Mesothelial cell of epicardium (in vitro differentiated cells): ENCODE measurements around the gene SH2D1B. TPM values are rescaled to one million over a fixed set of nuclear protein-coding genes. Genes with fewer than 3 reads are reported as not detected.

Source experiments
- DNase-seq, 2 experiments: peaks; one replicate each; pipeline ENCODE4 v3.0.0; 2021; ENCODE audit warnings: low spot score in 2 of 2; ENCODE audit not compliant: unreplicated experiment in 2 of 2
- H3K27ac Mint-ChIP-seq: 2 replicates; pipeline ENCODE4 v1.8.0; 2021; ENCODE audit warnings: mixed read lengths
- H3K27me3 Mint-ChIP-seq: 2 replicates; pipeline ENCODE4 v1.8.0; 2021; ENCODE audit warnings: low read depth, mixed read lengths
- H3K36me3 Mint-ChIP-seq: 2 replicates; pipeline ENCODE4 v1.8.0; 2021; ENCODE audit warnings: mixed read lengths
- H3K4me1 Mint-ChIP-seq: 2 replicates; pipeline ENCODE4 v1.8.0; 2021; ENCODE audit warnings: mixed read lengths
- H3K4me3 Mint-ChIP-seq: 2 replicates; pipeline ENCODE4 v1.8.0; 2021; ENCODE audit warnings: mild to moderate bottlenecking, moderate library complexity, mixed read lengths
- H3K9me3 Mint-ChIP-seq: 2 replicates; pipeline ENCODE4 v1.8.0; 2021; ENCODE audit warnings: mixed read lengths
- CTCF ChIP-seq: fragments of 200-600 bp; sonication (generic); IDR thresholded peaks from one replicate; pipeline ENCODE4 v1.5.0; 2021; ENCODE audit warnings: antibody characterized with exemption; ENCODE audit not compliant: unreplicated experiment
- total RNA-seq: library from RNA; stranded (reverse); gene quantifications from 3 replicates; pipeline ENCODE4 v1.2.1, GENCODE V29; 2021

Gene SH2D1B
- total RNA-seq, 1 donor from 2014 or later: not detected

GRCh38 chr1:162417650-162418049 is 5.7 kb upstream of the SH2D1B start:
- Mint-ChIP-seq H3K4me1 (no peaks in the 10 kb centered on the region), H3K36me3 (no peaks in the 10 kb centered on the region), H3K27me3 (peaks cover 3% of the 10 kb centered on the region), H3K4me3 (no peak overlapping the region), H3K27ac (no peak overlapping the region), H3K9me3 (peaks cover 11% of the 10 kb centered on the region)
- TF ChIP-seq CTCF: no peak
- no peak for DNase-seq

- no peak for DNase-seq
- Mint-ChIP-seq H3K27ac (no peak overlapping the region), H3K9me3 (peaks cover 11% of the 10 kb centered on the region), H3K4me1 (no peaks in the 10 kb centered on the region), H3K27me3 (peaks cover 3% of the 10 kb centered on the region), H3K36me3 (no peaks in the 10 kb centered on the region), H3K4me3 (no peak overlapping the region)
- TF ChIP-seq CTCF: no peak
These were observed 5.0 kb upstream of the SH2D1B start for GRCh38 chr1:162416909-162417308.

GRCh38 chr1:162416215-162416614 is 4.3 kb upstream of the SH2D1B start:
- peaks cover 11% of the 10 kb centered on the region for H3K9me3 Mint-ChIP-seq
- no peak for TF ChIP-seq CTCF
- H3K27me3 Mint-ChIP-seq: peaks cover 3% of the 10 kb centered on the region
- H3K4me3 Mint-ChIP-seq: no peak overlapping the region
- no peak overlapping the region for H3K27ac Mint-ChIP-seq
- DNase-seq: no peak
- H3K4me1 Mint-ChIP-seq: no peaks in the 10 kb centered on the region
- no peaks in the 10 kb centered on the region for H3K36me3 Mint-ChIP-seq

GRCh38 chr1:162407539-162407938 is 4.4 kb downstream of the SH2D1B start:
- H3K4me1 Mint-ChIP-seq: peaks cover 5% of the 10 kb centered on the region
- DNase-seq: no peak
- no peaks in the 10 kb centered on the region for H3K36me3 Mint-ChIP-seq
- H3K4me3 Mint-ChIP-seq: no peak overlapping the region
- H3K9me3 Mint-ChIP-seq: no peaks in the 10 kb centered on the region
- no peak overlapping the region for H3K27ac Mint-ChIP-seq
- TF ChIP-seq CTCF: no peak
- H3K27me3 Mint-ChIP-seq: no peaks in the 10 kb centered on the region

- DNase-seq: no peak
- TF ChIP-seq CTCF: no peak
- Mint-ChIP-seq H3K27ac (no peak overlapping the region), H3K4me1 (peaks cover 5% of the 10 kb centered on the region), H3K27me3 (no peaks in the 10 kb centered on the region), H3K36me3 (no peaks in the 10 kb centered on the region), H3K4me3 (no peak overlapping the region), H3K9me3 (no peaks in the 10 kb centered on the region)
These were observed 5.1 kb downstream of the SH2D1B start for GRCh38 chr1:162406811-162407210.

- Mint-ChIP-seq H3K36me3 (no peaks in the 10 kb centered on the region), H3K9me3 (no peaks in the 10 kb centered on the region), H3K4me3 (no peak overlapping the region), H3K27me3 (peaks cover 2% of the 10 kb centered on the region), H3K4me1 (peaks cover 5% of the 10 kb centered on the region), H3K27ac (no peak overlapping the region)
- no peak for DNase-seq
- no peak for TF ChIP-seq CTCF
These were observed 6.1 kb downstream of the SH2D1B start for GRCh38 chr1:162405800-162406199.
